SKM-1 (cell line): ENCODE data around the gene GSK3B.
"Not testable (repeated sequence)": the region's sequence is repeated elsewhere in the genome, so short reads cannot be mapped to it uniquely, and the experiment has no call there.

ENCODE experiments used
- DNase-seq: peaks from one replicate; lab custom pipeline; 2025; ENCODE audit not compliant: unreplicated experiment; lab: John Stamatoyannopoulos, UW

The GSK3B gene

DNA sequence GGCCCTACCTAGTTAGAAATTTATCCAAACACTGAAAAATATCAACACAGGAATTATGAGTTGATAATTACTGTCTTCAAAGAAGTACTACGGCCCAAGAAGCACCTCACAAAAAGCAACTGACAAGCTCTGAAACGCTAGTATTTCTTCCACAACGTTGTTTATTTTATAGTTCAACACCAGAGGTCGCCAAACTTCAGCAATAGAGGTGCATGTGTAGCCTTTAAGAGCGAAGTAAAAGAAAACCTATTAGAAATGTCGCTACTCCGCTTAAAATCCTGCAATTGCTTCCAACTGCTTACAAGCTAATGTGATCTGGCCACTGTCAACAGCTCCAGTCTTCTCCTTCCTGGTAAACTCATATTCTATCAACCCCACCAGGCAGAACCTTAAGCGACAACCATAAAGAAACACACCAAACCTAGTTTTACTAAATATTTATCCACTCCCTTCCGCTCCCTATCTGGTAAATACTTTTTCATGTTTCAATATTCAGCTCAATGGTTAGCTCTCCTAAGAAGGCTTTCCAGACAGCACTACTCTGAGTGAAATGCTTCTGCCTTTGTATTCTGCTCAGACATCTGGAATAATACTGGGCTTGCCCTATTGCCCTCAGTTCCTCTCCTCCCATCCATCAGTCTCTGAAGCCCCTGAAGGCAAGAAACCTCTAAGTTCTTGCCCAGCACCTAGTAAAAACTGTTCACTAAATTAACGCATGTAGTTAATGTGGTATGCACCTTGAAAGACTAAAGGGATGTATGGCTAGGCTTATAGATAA lies 202.1 kb downstream of the GSK3B start:
- no peak for DNase-seq

DNA sequence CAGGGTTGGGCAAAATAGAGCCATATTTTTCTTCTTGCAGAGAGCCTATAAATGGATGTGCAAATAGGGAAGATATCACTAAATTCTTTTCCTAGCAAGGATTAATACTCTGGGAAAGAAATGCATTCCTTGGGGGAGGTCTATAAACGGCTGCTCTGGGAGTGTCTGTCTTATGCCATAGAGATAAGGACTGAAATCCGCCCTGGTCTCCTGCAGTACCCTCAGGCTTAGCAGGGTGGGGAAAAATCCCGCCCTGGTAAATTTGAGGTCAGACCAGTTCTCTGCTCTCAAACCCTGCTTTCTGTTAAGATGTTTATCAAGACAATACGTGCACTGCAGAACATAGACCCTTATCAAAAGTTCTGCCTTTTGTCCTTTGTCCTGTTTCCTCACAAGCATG lies 205.6 kb downstream of the GSK3B start:
- not testable (repeated sequence) for DNase-seq

DNA sequence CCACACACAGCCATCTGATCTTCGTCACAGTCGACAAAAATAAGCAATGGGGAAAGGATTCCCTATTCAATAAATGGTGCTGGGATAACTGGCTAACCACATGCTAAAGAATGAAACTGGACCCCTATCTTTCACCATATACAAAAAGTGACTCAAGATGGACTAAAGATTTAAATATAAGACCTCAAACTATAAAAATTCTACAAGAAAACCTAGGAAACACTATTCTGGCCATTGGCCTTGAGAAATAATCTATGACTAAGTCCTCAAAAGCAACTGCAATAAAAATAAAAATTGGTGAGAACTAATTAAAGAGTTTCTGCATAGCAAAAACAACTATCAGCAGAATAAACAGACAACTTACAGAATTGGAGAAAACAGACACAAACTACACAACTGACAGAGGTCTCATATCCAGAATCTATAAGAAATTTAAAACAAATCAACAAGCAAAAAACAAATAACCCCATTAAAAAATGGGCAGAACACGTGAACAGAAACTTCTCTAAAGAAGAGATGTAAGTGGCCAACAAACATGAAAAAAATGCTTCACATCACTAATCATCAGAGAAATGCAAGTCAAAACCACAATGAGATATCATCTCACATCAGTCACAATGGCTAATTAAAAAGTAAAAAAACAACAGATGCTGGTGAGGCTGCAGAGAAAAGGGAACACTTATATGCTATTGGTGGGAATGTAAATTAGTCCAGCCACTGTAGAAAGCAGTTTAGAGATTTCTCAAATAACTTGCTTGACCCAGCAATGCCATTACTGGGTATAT lies 208.3 kb downstream of the GSK3B start:
- no peak for DNase-seq

DNA sequence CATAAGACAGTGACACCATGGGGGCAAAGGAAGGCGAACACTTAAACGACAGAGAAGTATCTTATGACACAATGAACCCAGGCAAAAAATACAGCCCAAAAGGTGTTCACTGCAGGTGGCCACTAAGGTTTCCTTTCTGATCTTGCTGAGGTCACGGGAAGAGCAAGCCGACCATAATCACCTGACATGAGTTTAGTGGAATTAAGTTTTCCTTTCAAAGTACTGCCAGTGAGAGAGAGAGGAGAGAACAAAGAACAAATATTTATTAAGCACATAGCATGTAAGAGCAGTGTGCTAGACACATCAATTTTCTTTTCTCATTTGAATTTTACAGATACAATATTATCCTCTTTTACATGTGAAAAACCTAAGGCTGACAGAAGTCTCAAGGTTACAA lies 210.1 kb downstream of the GSK3B start:
- DNase-seq: no peak

DNA sequence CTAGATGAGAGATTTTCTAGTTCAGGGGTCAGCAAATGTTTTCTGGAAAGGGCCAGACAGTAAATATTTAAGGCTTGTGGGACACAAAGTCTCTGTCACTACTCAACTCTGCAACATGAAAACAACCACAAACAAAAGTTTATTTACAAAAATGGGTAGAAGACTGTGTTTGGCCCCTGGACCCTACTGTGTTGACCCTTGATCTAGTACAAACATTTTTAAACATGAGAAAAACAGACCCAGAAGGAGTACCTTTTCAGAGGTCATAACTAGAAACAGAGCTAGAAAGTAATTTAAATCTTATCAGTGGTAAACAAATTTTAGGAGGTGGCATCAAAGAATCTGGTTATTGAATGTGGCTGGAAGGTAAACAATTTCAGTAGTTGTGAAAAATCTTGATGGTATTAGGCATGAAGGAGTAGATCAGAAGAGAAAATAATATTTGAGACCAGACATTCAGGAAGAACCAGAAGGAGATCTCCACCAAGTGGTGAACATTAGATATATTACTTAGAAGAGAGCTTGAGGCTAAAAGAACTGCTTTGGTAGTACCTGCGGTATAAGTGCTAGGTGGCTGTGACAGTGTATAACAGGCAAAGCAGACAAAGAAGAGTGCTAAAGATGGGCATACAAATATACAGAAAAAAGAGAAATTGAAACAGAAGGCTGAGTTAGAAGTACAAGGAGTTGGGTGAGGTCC lies 210.6 kb downstream of the GSK3B start:
- DNase-seq: no peak

DNA sequence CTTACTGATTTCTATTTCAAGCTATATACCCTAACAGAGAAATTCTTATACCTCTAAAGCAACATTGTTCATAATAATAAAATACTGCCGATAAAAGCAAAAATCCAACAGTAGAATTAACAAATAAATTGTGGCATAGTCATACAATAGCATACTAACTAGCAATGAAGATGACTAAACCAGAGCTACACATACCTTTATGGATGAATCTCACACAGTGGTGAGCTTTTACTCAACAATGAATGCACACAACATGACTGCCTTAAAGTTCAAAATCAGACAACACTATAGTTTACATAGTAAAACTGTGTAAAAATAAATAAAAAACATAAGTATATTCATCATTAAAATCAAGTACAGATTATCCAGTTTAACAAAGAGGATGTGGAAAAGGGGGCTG lies 213.3 kb downstream of the GSK3B start:
- DNase-seq: no peak

DNA sequence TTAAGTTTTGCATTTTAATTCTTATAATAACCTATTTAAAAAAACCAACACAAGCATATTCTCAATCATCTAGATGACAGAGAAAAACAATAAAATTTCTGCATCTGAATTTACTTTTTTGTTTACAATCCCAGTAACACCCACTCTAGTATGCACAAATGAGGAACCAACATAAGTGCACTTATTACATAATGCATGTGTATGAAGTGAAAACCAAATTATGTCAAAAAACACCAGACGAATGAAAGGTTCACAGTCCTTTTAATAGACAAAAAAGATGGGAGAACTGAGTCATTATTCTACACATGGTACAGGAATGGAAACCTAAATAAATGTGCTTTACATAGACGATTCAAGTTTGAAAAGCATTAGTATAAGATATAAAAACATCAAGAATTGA lies 220.6 kb downstream of the GSK3B start:
- no peak for DNase-seq

DNA sequence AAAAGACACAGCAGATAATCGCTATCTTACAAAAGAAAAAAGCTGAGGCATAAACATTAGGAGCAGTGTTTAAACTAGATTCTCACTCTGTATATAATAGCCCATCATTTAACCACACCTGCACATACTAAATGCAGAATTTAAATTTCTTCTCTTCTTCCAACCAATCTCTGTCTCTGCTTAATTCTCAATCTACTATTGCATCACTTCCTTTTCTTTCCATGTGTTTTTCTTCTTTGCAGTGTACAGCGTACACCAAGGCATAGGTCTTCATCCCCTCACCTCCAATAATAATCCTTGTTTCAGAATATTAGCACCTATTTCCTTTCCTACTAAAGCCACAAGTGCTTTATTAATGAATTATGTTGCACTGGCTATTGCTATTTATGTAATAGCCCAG lies 221.5 kb downstream of the GSK3B start:
- no peak for DNase-seq

DNA sequence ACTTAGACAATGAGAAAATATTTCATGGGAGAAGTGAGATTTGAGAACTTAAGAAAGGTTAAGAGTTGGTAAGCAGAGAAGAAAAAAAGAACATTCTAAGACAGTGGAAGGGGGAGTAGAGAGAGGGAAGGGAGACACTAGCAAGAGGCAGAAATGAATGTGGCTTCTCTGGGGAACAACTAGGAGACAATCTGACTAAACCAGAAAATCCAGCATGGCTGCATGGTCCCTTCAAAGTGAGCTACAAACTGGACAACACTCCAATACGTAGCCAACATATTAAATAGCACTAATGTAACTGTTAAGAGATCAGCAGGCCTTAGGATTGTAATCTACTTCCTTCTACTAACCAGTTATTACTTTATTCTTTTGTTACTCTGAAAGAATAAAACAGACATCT lies 222.7 kb downstream of the GSK3B start:
- DNase-seq: no peak

DNA sequence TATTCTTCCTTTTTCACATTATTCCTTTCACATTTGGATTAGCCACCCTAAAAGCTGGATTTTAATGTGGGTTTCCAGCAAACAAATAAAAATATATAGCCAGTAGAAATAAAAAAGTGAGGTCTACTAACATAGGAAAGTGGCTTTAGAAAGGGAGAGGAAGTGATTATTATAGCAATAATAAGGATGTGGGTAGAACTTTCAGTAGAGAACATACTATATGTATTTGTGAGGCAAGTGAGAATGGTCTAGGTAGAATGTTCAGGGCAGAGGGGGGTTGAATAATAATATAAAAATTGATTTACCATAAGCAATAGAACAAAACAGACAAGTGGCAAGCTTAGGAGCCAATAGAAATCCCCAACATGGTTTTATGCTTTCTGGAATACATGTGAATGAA lies 223.7 kb downstream of the GSK3B start:
- DNase-seq: no peak

DNA sequence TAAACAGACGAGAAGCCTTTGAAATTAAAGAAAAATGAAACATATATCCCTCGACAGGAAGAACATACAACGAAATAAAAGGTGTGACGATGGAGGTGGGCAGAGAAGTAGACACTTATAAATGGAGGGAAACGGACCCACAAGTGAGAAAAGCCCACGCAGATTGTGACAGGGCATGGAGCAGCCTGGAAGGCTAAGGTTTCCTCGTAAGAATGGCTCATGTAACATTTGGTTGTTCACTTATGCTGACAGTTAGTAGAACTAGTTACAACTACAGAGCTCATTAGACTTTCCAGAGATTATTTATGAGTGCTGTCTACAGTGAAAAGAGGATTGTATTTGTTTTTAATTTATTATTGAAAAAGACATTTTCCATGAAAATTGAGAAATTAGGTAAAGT lies 229.8 kb downstream of the GSK3B start:
- no peak for DNase-seq

DNA sequence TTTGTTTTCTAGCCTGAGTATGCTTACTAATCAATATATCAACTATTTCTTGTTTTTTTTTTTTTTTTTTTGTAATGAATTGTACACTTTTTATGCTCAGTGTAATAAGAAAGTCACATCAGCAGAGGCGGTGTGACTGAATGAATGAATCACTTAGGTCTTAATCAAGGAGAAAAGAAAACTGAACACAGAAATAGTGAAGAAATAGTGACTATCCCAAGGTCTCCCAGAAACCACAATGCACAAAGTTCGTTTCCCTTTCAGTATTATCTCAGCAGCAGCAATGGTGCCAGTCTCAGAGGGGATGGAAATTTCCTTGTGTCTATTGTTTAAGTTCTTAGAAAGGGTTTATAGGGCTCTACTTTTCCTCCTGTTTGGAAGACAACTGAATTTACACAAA lies 231.6 kb downstream of the GSK3B start:
- DNase-seq: no peak

DNA sequence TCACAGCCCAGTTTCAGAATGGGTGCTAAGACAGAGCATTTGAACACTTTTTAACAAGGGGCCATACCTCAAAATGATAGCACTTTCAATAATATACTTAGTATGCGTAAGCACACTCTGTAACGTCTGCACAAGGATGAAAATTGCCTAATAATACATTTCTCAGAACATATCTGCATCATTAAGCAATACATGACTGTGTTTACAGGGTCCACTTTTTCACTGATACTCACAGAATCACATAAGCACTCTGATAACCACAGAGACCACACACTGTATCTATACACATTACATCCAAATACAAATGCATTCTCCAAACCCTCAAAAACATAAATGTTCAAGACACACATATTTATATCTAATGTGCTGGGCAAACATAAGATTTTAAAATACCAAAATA lies 232.6 kb downstream of the GSK3B start:
- no peak for DNase-seq

DNA sequence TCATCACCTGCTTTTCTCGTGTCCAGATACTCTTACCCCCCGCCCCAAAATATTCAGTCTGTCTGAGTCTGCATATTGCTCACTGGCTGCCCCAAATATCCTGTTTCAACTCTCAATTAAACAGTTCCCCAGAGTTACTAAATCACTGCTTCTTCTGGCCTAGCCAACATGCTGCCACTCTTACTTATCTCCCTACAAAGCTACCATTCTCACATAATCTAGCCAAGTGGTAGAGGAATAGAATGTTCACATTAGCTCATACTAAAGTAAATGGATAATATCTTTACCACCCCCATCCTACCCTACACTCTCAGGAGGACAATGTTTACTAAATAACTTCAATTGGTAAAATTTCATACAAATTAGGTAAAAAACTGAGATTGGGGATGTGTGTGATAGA lies 234.5 kb downstream of the GSK3B start:
- DNase-seq: no peak

DNA sequence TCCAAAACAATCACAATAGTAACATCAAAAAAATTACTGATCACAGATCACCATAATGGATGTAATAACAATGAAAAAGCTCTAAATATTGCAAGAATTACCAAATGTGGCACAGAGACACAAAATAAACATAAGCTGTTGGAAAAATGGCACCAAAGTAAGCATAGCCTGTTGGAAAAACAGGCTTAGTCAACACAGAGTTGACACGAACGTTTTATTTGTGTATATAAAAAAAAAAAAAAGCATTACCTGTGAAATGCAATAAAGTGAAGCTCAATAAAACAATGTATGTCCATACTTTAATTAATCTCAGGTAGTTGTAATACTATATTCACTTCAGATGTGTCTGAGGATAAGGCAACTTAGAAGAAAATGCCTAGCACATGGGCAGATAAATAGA lies 235.3 kb downstream of the GSK3B start:
- no peak for DNase-seq

DNA sequence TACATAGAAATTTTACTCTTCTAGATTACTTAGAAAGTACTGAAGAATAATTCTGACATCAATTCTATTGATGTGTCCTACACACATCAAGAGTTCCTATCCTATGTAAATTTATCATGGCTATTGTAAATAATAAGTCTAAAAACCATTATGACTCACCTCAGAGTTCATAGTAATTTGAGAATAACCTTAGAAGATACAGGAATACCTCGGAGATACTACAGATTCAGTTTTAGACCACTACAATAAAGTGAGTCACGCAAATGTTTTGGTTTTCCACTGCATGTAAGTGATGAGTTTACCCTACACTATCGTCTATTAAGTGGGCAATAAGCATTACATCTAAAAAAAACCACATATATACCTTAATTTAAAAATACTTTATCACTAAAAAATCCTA lies 237.6 kb downstream of the GSK3B start:
- DNase-seq: no peak

DNA sequence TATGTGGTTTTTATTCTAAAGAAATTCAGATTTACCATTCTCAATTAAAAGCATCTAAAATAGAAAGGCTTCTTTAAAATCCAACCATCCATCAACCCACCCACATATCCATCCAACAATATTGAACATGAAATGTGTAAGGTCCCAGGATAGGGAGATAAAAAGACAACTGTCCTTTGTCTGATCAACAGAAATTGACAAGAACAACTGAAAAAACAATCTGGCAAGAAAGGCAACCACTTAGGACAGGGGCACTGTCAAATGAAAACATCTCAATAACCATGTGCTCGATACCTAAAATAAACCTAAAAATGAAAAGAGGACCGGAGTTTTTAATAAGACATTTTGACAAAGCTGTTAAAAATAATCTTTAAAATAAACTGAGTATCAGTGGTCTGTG lies 245.1 kb downstream of the GSK3B start:
- DNase-seq: no peak

DNA sequence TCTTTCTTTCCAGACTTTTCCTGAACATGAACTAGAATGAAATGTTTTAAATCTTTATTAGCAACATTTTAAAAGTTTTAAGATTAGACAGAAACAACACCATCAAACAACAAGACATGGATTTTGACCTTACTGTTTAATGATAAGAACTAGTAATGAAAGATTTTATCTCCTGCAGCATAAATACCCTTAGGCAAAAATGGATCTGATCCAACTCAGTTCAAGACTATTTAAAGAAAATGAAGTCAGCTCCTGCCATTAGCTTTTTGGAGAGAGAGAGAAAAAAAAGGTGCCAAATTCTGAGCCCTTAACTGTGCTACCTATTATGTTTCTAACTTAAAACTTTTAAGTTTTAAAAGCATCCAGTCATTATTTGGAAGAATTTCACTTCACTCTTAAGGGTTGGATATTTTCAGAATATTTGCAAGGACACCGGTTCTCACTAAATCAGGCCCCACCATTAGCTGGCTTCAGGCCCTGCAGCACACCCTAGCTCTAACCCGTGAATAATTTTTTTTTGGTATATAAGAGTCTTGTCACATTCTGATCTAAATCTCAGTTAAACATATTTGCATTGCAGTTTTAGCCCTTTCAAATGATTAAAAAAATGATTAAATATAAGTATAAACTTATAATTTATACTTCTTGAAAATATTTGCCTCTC lies 252.3 kb downstream of the GSK3B start:
- DNase-seq: no peak

DNA sequence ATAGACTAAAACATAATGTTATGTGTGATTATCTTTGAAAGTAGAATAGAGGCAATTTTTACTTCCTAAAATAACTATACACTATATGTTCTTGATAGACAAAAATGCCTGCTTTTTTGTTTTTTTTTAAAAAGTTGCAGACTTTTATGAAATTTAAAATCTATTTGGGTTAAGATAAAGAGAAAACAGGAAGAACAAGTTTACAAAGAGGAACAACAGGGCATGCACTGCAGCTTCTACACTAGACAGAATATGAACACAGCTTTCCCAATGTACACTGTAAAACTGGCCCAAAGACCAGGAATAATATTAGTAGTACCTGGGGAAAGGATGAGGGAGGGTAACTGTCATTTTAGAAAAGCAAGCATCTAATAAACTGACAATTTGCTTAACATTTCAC lies 258.7 kb downstream of the GSK3B start:
- DNase-seq: no peak

DNA sequence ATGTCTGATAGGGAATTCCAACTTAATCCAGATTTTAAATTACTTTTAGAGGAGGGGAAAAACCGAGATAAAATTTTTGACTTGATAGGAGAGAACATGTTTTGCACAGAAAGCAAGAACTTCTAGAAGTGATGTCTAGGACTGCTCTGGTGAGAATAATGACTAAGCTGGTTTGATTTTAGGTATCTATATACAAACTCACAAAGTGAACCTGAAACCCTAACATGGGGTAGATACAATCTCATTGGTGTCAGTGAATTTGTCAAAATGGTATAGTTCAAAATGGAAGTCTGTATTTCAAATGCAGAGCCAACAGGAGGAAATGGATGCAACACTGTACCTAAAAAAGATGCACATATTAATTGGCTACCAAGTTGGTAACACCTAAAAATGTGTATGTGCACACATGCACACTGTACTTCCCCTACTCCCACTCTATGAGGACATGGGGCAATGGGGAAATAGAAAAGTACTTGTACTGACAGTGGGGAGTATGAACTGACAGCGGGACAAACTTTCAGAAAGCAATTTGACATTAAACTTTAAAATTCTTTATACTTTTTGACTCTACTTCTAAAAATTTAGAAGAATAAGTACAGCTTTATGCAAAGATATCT lies 259.4 kb downstream of the GSK3B start:
- DNase-seq: peak; percentile 7

DNA sequence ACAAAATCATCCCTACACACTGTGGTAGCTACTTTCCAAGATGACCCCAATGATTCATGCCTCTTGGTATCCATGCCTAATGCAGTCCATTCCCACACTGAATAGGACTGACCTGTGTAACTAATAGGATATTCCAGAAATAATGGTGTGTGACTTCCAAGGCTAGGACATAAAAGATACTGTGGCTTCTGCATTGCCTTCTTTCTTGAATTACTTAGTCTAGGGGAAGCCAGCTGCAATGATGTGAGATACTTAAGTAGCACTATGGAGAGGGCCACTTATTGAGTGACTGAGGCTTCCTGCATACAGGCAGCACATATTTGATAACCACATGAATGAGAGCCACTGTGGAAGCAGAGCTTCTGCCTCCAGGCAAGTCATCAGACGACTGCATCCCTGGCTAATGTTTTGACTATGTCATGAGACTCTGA lies 262.3 kb downstream of the GSK3B start:
- DNase-seq: no peak
